ENCODE results near the gene BICRA. TPM values are rescaled to one million over a fixed set of nuclear protein-coding genes. Genes with fewer than 3 reads are reported as not detected.

Gene BICRA
- total and polyA plus RNA-seq, 2 experiments from 2014 or later = 3.4 to 5.4 TPM

DNA sequence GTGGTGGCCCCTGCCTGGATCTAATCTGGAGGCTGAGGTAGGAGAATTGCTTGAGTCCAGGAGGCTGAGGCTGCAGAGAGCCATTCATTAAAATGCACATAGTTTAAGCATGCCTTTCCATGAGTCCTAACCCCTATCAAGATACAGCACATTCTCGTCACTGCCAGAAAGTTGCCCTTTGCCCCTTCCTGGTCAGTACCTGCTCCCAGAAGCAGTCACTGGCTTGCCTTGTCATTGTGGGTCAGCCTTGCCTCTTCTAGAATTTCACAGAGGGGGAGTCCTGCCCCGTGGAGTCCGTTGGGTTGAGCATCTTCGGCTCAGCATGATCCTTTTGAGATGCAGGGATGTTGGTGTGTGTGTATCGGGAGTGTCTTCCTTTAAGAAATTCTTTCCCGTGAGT is 10.8 kb downstream of the BICRA start:
- peaks cover 89% of the 10 kb centered on the region for H4K20me1 ChIP-seq (ENCODE audit: insufficient read depth, poor library complexity, severe bottlenecking)
- H3K79me2 ChIP-seq = peaks cover 98% of the 10 kb centered on the region
- no peak overlapping the region for H3K4me3 ChIP-seq
- H3K27me3 ChIP-seq = no peaks in the 10 kb centered on the region
- no peak for TF ChIP-seq EZH2phosphoT487 (IDR thresholded peaks at IDR 0.05; ENCODE audit: low read depth, severe bottlenecking, unreplicated experiment)
- no peak for TF ChIP-seq EZH2 (IDR thresholded peaks at IDR 0.05; ENCODE audit: borderline replicate concordance)
- TF ChIP-seq CTCF (IDR thresholded peaks at IDR 0.05; ENCODE audit: poor library complexity) = no peak
- H3K36me3 ChIP-seq (replicated peaks; ENCODE audit: insufficient read depth, low read depth) = no peaks in the 10 kb centered on the region
- no peaks in the 10 kb centered on the region for H3K9me2 ChIP-seq (replicated peaks; ENCODE audit: insufficient read depth)
- H3K27ac ChIP-seq = peak overlapping the region; percentile 21
- H3K9me3 ChIP-seq (ENCODE audit: low read depth) = no peaks in the 10 kb centered on the region
- H3K4me1 ChIP-seq (ENCODE audit: insufficient read depth) = peaks cover 14% of the 10 kb centered on the region
- no peak overlapping the region for H2AFZ ChIP-seq
- DNase-seq (ENCODE audit: low spot score) = peak; percentile 46
- WGBS (ENCODE audit: low lambda C conversion rate, missing lambda C conversion rate) = 45% methylated on average over 6 of the region's 6 CpGs
- no peak overlapping the region for H3K4me2 ChIP-seq

- TF ChIP-seq EZH2 (IDR thresholded peaks at IDR 0.05; ENCODE audit: borderline replicate concordance) (no peak), EZH2phosphoT487 (IDR thresholded peaks at IDR 0.05; ENCODE audit: low read depth, severe bottlenecking, unreplicated experiment) (no peak), CTCF (IDR thresholded peaks at IDR 0.05; ENCODE audit: poor library complexity) (no peak)
- Histone ChIP-seq H3K9me2 (replicated peaks; ENCODE audit: insufficient read depth) (no peaks in the 10 kb centered on the region), H3K27ac (peak overlapping the region; percentile 83), H3K36me3 (replicated peaks; ENCODE audit: insufficient read depth, low read depth) (no peaks in the 10 kb centered on the region), H3K4me3 (no peak overlapping the region), H3K4me1 (ENCODE audit: insufficient read depth) (peaks cover 14% of the 10 kb centered on the region), H2AFZ (no peak overlapping the region), H3K79me2 (peaks cover 98% of the 10 kb centered on the region), H3K4me2 (peak overlapping the region; percentile 48), H3K27me3 (no peaks in the 10 kb centered on the region), H3K9me3 (ENCODE audit: low read depth) (no peaks in the 10 kb centered on the region), H4K20me1 (ENCODE audit: insufficient read depth, poor library complexity, severe bottlenecking) (peaks cover 80% of the 10 kb centered on the region)
- WGBS (ENCODE audit: low lambda C conversion rate, missing lambda C conversion rate) = 86% methylated on average over 12 of the region's 12 CpGs
- DNase-seq (ENCODE audit: low spot score) = no peak
Measured at GRCh38 chr19:47623151-47623920, 14.4 kb downstream of the BICRA start.

- H4K20me1 ChIP-seq (ENCODE audit: insufficient read depth, poor library complexity, severe bottlenecking) = peaks cover 80% of the 10 kb centered on the region
- no peak for TF ChIP-seq EZH2phosphoT487 (IDR thresholded peaks at IDR 0.05; ENCODE audit: low read depth, severe bottlenecking, unreplicated experiment)
- no peak for TF ChIP-seq CTCF (IDR thresholded peaks at IDR 0.05; ENCODE audit: poor library complexity)
- no peak for TF ChIP-seq EZH2 (IDR thresholded peaks at IDR 0.05; ENCODE audit: borderline replicate concordance)
- peaks cover 17% of the 10 kb centered on the region for H3K4me1 ChIP-seq (ENCODE audit: insufficient read depth)
- H3K9me3 ChIP-seq (ENCODE audit: low read depth) = no peaks in the 10 kb centered on the region
- peak; percentile 66 for DNase-seq (ENCODE audit: low spot score)
- 62% methylated on average over 18 of the region's 18 CpGs for WGBS (ENCODE audit: low lambda C conversion rate, missing lambda C conversion rate)
- H3K9me2 ChIP-seq (replicated peaks; ENCODE audit: insufficient read depth) = no peaks in the 10 kb centered on the region
- peak overlapping the region; percentile 83 for H3K27ac ChIP-seq
- no peak overlapping the region for H2AFZ ChIP-seq
- H3K4me3 ChIP-seq = no peak overlapping the region
- peak overlapping the region; percentile 48 for H3K4me2 ChIP-seq
- H3K27me3 ChIP-seq = no peaks in the 10 kb centered on the region
- H3K79me2 ChIP-seq = peaks cover 98% of the 10 kb centered on the region
- H3K36me3 ChIP-seq (replicated peaks; ENCODE audit: insufficient read depth, low read depth) = no peaks in the 10 kb centered on the region
Measured at GRCh38 chr19:47623921-47624391, 15.0 kb downstream of the BICRA start.

Data from hepatocyte (in vitro differentiated cells).